ENCODE measurements around the gene NTN3.
"Not testable (repeated sequence)": the region's sequence is repeated elsewhere in the genome, so short reads cannot be mapped to it uniquely, and the experiment has no call there.

The NTN3 gene

DNA sequence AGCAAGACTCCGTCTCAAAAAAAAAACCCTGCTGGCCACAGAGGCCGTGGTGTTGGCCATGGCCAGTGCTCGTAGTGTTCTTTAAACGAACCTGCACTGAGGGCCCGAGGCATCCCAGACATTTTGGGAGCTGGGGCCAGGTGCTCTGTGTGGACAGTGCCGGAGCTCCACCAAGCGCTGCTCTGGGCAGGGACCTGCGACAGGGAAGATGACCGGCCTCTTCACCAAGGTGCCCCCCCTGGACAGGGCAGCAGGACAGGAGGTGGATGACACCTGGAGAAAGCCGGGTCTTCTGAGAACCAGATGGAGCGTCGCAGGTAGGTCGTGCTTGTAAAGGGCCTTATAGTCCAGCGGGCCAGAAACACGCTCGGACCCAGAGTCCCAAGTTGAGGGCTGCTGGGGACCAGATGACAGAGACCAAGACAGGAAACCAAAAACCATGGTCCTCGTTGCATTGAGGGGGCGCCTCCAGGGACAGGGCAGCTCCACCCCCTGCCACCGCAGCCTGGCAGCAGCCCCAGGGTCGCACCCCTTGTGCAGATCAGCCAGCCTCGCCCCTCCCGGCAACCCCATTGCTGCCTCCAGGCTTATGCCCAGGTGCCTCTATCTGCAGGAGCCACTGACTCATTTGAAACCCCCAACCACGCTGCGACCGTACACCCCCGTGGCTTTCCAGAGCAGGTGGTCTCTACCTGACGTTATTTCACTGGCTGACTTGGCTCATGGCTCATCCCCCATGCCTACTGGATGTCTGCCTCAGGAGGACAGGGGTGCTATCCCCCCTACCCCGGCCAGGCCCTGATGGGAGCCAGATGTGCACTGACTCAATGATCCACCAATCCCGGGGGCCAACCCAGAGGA, 4.2 kb upstream of the NTN3 start:
- DNase-seq: no peak

DNA sequence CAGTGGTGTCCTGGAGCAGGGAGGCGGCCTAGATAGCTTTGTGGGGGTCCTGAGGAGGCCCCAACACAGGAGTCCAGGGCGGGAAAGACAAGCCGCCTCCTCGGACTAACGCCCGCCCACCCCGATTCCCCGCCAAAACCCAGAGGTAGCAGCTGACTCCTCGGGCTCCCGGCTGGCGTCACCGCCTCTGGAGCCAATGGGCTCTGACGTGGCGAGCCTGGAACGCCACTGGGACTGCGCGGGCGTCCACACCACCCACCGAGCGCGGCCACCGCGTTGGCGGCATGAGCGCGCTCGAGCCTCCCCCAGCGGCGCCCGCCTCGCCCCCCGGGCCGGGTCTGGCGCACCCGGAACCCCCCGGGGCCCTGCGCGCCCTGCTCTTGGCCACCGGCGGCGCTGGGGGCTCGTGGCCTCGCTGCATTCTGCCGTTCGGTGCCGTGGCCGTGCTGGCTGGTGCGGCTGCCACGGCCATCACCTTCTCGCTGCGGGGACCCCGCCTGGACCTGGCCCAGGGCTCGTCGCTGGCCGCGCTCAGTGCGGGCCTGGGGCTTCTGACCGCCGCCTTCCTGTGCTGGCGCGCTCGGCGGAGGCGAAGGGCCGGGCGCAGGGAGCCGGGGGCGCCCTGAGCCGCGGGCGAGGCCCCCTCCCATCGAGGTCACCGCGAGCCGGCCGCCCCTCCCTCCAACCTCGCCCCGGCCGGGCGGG, 3.4 kb upstream of the NTN3 start:
- no peak for DNase-seq

DNA sequence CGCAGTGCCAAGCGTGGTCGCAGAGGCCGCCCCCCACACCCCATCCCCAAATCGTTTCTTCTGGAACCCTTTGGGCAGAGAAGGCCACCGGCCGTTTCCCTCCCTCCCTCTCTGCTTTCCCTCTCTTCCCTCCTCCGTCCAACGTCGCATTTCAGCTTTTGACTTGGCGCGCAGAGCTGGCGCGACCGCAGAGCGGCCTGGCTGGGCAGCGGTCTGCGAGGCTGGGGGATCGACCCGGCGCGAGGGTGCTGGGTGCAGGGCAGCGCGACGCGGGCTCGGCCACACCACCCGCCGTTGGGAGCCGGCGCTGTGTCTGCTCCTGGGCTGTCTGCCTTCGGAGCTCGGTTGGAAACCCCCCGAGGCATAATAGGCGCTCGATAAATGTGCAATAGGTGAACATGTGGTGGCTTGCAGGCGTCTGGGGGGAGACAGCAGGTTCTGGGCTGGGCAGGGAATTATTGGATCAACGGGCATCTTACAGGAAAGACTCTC, 2.8 kb upstream of the NTN3 start:
- DNase-seq: no peak

DNA sequence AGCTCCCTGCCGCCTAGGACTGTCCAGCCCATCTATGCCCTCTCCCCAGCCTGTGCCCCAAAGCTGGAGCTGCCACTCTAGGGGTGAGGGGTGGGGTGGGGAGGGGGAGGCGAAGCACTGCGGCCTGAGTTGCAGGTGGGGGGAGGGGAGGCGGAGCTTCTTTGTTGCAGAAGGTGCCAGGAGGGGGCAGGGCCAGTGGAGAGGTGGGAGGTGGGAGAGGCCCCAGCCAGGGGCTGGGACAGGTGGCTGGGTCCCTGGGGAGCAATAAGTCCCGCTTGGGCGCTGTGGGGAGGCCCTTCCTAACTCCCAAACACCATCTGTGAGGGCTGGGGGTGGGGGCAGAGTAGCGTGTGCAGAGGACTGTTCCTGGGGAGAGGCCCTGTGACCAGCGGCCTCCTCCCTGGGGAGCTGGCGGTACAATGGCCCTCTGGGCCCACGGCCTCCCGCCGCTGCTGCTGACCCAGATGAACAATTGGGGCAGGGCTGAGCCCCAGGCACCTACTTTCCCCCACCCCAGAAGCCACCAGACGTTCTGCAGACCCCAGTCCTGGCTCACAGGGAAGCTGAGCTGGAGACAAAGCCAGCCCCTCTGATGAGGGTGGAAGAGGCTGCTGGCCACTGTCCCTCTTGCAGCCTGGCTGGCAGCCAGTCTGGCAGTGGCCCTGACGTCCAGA, 2.2 kb upstream of the NTN3 start:
- no peak for DNase-seq

- no peak for DNase-seq
Measured at GRCh38 chr16:2469399-2470233, 1.5 kb upstream of the NTN3 start.

- DNase-seq: no peak
Measured at GRCh38 chr16:2470234-2470601, 879 bp upstream of the NTN3 start.

- DNase-seq: no peak
Measured at GRCh38 chr16:2470603-2471015, 488 bp upstream of the NTN3 start.

GRCh38 chr16:2471653-2472487, 773 bp downstream of the NTN3 start:
- no peak for DNase-seq

- DNase-seq: no peak
Measured at GRCh38 chr16:2472488-2472864, 1.4 kb downstream of the NTN3 start.

DNA sequence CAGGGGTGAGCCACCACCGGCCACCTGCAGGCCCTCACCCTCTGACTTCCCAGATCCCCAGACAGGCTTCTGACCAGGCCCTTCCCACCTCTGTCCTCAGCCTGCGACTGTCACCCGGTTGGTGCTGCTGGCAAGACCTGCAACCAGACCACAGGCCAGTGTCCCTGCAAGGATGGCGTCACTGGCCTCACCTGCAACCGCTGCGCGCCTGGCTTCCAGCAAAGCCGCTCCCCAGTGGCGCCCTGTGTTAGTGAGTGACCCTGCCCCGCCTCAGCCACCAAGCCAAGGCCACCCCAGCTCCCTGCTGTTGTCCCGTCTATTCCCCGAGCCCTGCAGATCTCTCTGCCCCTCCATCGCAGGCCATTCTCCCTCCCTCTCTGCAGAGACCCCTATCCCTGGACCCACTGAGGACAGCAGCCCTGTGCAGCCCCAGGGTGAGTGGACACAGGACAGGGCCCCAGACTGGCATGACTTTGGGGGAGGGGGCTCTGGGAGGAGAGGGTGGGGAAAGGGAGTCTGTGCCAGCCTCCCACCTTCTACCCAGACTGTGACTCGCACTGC, 1.9 kb downstream of the NTN3 start:
- no peak for DNase-seq

GRCh38 chr16:2473446-2473926, 2.4 kb downstream of the NTN3 start:
- peak; percentile 29 to 31 for DNase-seq

DNA sequence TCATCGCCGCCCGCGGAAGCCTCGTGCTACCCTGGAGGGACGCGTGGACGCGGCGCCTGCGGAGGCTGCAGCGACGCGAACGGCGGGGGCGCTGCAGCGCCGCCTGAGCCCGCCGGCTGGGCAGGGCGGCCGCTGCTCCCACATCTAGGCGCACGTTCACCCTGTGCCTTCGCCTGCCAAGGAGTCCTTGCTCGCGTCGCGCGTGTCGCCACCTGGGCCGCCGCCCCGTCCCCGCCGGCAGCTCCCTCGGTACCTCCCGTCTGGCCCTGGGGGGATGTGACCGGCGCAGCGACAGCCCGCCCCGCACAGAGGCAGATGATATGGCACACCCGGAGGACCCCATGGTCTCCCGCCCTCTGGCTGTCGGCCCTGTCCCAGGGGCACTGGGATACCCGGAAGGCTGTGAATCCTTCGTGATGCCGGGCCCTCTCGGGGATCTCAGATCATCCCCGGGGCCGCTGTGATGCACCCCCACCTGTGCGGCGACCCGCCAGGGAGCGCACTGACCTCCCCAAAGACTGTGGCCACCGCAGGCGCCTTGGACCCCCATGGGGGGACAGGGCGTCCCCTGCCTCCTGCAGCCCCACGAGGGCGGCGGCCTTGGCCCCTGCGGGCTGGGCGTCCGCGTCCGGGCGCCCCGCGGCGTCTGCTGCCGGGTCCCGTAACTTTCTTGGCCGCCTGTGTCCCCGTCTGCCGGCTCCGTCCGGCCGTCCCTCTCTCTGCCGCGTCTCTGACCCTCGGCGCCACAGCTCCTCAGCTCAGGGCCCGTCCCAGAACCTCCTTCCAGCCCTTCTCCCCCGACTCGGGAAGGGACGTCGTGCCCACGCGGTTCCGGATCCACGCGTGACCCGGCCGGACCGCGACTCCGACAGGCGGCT, 3.1 kb downstream of the NTN3 start:
- peak; percentile 56 to 57 for DNase-seq

GRCh38 chr16:2474877-2475412, 3.8 kb downstream of the NTN3 start, which contains the start of gene TBC1D24:
Gene TBC1D24 (plus strand): TSS chr16:2475127. CDS start chr16:2496149, 21,022 bp downstream.
- peak; percentile 74 to 87 for DNase-seq

- peak; percentile 31 to 46 for DNase-seq
Measured at GRCh38 chr16:2475413-2476344, 4.6 kb downstream of the NTN3 start.

GRCh38 chr16:2476345-2476720, 5.2 kb downstream of the NTN3 start:
- DNase-seq: no peak

DNA sequence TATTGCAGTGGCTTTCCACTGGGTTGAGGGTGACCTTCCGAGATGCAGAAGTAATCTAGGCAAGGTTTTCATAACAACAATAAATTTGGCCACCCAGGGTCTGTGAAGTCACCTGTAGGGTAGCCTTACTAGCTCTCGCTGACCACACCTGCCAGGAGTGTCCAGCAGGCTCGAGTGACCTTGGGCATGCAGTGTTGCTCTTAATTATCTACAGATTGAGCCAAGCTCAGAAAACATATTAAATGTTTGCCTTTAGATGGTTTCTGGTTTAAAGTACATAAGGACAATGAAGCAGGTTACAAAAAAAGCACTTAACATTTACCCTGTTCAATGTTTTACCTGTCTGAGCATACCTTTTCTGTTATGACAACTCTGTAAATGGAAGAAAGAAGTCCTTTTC, 5.6 kb downstream of the NTN3 start:
- DNase-seq: no peak

- DNase-seq: no peak
Measured at GRCh38 chr16:2477327-2477726, 6.2 kb downstream of the NTN3 start.

DNA sequence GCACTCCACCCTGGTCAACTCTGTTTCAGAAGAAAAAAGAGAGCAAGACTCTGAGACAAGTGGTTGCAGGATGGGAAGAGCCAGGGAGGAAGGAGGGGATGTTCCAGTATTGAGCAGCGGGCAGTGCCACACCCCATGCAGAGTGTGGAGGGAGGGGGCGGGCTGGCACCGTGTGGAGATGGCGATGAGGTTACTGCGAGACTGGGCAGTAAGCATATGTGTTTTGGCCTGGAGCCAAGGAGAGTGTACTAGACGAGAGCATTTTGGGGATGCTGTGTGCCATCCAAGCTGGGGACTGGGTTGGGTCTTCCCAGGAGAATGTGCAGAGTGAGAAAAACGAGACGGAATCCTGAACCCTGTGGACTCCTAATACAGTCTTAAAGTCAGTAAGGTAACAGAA, 7.2 kb downstream of the NTN3 start:
- DNase-seq: no peak

- not testable (repeated sequence) for DNase-seq
Measured at GRCh38 chr16:2479996-2480395, 8.9 kb downstream of the NTN3 start.
